Immature natural killer cell (primary cell): Measurements from ENCODE around the gene PITX2. TPM values are rescaled to one million over a fixed set of nuclear protein-coding genes. Genes with fewer than 3 reads are reported as not detected.

Source experiments
- DNase-seq, 3 donors: peaks; one replicate each; pipeline ENCODE4 v3.0.0; 2022; ENCODE audit warnings: mixed read lengths in 1 of 3
- H3K27ac Mint-ChIP-seq, 6 donors: one replicate each; pipeline ENCODE4 v1.8.0; 2020; ENCODE audit warnings: mixed read lengths in 6 of 6, mild to moderate bottlenecking in 5 of 6, inconsistent platforms in 4 of 6, moderate library complexity in 3 of 6
- H3K27me3 Mint-ChIP-seq, 3 donors: one replicate each; pipeline ENCODE4 v1.8.0; 2020 to 2021; ENCODE audit warnings: low read depth in 3 of 3, mild to moderate bottlenecking in 3 of 3, mixed read lengths in 3 of 3, moderate library complexity in 3 of 3, inconsistent platforms in 1 of 3
- H3K36me3 Mint-ChIP-seq, 3 donors: one replicate each; pipeline ENCODE4 v1.8.0; 2020; ENCODE audit warnings: mixed read lengths in 3 of 3, inconsistent platforms in 2 of 3, mild to moderate bottlenecking in 2 of 3
- H3K4me1 Mint-ChIP-seq, 2 donors: one replicate each; pipeline ENCODE4 v1.8.0; 2020; ENCODE audit warnings: inconsistent platforms in 2 of 2, mild to moderate bottlenecking in 2 of 2, mixed read lengths in 2 of 2, moderate library complexity in 1 of 2
- H3K4me3 Mint-ChIP-seq, 5 donors: one replicate each; pipeline ENCODE4 v1.8.0; 2020; ENCODE audit warnings: mild to moderate bottlenecking in 5 of 5, mixed read lengths in 5 of 5, inconsistent platforms in 3 of 5, moderate library complexity in 3 of 5
- H3K9me3 Mint-ChIP-seq, 6 donors: one replicate each; pipeline ENCODE4 v1.8.0; 2020; ENCODE audit warnings: mild to moderate bottlenecking in 6 of 6, mixed read lengths in 6 of 6, inconsistent platforms in 4 of 6, moderate library complexity in 3 of 6
- polyA plus RNA-seq, 3 donors: library from polyadenylated mRNA; unstranded; fragments of 300-500 nt; fragmentation: Illumina TruSeq; gene quantifications; one replicate each; pipeline ENCODE4 v1.2.3, GENCODE V29; 2021

Gene PITX2
- polyA plus RNA-seq, 3 donors from 2014 or later: not detected

DNA sequence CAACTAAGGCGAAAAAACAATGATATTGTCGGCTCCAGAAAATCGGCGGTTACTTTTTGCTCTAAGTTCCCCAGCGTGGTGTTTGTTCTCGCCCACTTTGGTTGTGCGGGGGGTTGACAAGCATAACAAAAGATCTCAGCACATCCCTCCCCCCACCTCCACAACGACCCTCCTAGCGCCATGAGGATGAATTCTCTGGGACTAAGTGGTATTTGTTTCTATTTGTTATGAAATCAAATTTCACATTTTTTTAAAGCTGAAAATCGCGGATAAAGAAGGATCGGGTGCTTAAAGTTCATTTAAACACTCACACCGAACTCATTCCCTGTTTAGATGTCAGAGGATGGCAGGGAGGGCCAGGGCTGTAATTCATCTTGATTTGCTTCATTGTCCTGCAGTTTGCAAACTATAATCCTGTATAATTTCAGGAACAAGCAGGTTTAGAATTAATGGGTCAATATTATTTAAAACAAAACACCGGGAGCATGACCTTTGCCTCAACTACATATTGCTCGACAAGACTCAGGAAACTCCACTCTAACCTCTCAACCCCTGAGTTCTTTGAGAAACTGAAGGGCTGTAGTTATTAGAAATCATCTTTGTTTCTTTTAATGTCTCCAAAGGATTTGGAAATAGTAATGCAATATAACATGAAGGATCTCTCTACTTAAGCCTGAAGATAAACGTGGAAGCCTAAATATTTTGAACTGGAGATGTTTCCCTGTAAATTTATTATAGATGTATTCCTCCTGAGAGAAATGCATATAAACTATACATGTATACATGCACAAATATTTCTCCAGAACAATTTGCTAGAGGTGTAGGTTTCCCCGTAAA, 6.4 kb downstream of the PITX2 start:
- no peak overlapping the region for H3K27ac Mint-ChIP-seq
- peaks cover 0 to 41% (median 11%) of the 10 kb centered on the region in 6 donors for H3K9me3 Mint-ChIP-seq
- DNase-seq: no peak
- peaks cover 38 to 56% (median 48%) of the 10 kb centered on the region in 3 donors for H3K27me3 Mint-ChIP-seq
- H3K4me3 Mint-ChIP-seq: peak overlapping the region in 1 of 5 donors; percentile 35
- H3K4me1 Mint-ChIP-seq: peaks cover 5 to 10% of the 10 kb centered on the region in 2 donors
- peaks cover 0 to 3% (median 0%) of the 10 kb centered on the region in 3 donors for H3K36me3 Mint-ChIP-seq

DNA sequence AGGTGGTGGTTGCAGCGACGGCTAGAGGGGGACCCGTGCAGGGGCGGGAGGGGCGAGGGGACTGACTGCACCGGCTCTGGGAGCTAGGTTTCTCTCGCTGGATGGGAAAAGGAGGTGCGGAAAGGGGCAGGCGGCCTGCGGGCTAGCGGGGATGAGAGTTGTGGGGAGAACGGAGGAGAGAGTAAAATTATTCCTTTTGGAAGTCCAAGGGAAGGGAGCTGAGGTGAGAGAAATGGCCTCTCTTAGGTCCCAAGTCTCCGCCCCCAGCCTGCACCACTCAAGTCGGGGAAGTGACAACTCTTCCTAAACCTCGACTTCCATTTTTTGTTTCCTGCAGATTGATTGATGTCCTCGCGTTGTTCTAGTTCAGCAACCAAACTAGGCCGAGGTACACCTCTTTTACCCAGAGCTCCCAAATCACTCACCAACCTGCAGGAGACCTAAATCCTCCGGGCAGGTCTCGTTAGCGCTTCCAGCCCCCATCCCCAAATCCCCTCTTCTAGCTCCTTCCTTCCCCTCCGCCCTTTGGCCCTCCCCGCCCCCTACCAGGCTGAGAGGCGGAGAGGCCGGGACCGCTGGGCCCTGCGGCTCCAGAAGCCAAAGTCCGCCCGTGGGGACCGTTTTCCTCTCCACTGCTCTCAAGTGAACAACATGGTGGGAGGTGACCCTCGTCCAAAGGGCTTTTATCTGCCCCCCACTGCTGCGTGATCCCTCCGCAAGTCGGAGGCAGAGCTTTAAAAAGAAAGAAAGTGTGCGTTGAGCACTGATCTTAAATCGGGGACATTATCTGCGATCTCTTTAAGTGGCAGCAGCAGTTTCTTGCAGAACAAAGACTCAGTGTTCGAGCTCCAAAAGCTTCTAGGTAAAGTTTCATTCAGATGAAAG, 7.3 kb downstream of the PITX2 start:
- H3K4me3 Mint-ChIP-seq: no peak overlapping the region
- peaks cover 0 to 3% (median 0%) of the 10 kb centered on the region in 3 donors for H3K36me3 Mint-ChIP-seq
- H3K27ac Mint-ChIP-seq: no peak overlapping the region
- peaks cover 41 to 50% (median 46%) of the 10 kb centered on the region in 3 donors for H3K27me3 Mint-ChIP-seq
- H3K4me1 Mint-ChIP-seq: peaks cover 1 to 10% of the 10 kb centered on the region in 2 donors
- peaks cover 0 to 41% (median 11%) of the 10 kb centered on the region in 6 donors for H3K9me3 Mint-ChIP-seq
- DNase-seq: no peak

DNA sequence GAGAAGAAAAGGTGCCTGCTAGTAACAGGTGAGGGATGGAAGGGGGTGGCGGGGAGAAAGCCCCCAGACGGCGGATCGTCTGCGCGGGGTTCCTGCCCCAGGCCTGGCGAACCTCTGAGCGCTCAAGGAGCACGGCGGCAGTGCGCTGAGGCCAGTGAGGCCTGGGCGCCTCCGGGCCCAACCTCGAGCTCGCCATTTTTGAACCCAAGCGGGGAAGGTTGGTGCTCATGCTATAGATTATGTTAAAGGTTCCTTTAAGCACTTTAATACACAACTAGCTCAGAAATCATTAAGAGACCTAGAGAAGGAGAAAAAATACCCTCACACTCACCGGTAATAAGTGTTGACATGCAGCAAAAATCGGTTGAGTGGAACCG, 7.9 kb downstream of the PITX2 start:
- Mint-ChIP-seq H3K4me3 (no peak overlapping the region), H3K27me3 (peaks cover 40 to 45% (median 45%) of the 10 kb centered on the region in 3 donors), H3K9me3 (peaks cover 0 to 35% (median 11%) of the 10 kb centered on the region in 6 donors), H3K36me3 (peaks cover 0 to 3% (median 0%) of the 10 kb centered on the region in 3 donors), H3K27ac (no peak overlapping the region), H3K4me1 (peaks cover 0 to 3% of the 10 kb centered on the region in 2 donors)
- no peak for DNase-seq

DNA sequence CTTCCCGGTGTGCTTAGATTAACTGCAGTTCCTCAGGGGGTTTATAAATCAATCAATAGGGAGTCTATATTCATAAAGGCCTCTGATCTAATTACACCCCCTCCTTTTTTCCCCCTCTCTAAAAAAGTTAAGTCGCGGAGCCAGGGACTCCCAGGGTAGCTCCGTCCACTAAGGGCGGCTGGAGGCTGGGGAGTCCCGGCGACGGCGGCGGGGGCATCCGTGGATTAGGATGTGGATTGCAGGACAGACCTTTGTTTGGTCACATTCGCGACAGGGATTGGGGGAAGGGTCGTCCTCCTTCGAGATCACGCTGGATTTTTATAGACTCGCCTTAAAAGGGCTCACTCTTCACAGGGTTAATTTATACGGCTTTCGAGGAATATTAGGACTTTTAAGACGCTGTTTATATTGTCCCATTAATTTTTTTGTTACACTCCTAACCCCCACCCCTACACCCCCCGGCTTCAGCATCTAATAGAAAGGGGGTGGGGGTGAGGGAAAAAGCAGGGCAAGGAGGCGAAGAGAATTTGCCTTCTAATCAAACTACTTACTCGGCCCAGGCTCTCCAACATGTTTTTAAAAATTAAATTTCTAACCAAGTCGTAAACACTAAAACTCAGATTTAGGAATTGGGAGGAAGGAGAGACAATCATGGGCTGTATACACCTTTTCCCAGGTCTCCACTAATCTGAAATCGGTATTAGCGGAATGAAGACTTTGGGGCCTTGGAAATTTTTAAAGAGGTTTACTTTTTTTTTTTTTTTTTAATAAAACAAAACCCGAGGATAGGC, 8.5 kb downstream of the PITX2 start:
- peaks cover 39 to 43% (median 42%) of the 10 kb centered on the region in 3 donors for H3K27me3 Mint-ChIP-seq
- peaks cover 0 to 32% (median 10%) of the 10 kb centered on the region in 6 donors for H3K9me3 Mint-ChIP-seq
- no peaks in the 10 kb centered on the region for H3K4me1 Mint-ChIP-seq
- H3K36me3 Mint-ChIP-seq: no peaks in the 10 kb centered on the region
- no peak for DNase-seq
- H3K27ac Mint-ChIP-seq: no peak overlapping the region
- H3K4me3 Mint-ChIP-seq: no peak overlapping the region

DNA sequence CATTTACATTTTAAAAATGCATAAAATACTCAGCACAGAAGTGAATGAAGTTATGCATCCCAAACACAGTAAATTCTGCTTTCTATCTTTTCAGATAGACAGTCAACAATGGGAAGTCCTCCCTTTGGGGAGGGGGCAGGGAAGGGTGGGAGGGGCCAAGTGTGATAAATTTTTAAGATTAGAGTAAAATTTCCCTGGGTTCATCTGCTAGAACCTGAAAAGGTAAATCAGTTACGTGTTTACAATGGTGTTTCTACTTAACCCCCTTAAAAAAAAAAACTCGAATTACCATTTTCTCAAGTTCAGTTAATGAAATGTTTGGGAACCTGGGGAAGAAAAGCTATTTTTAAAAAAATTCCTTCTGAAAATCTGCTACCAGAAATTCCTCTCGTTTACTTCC, 9.1 kb downstream of the PITX2 start:
- Mint-ChIP-seq H3K4me1 (no peaks in the 10 kb centered on the region), H3K9me3 (peaks cover 0 to 33% (median 8%) of the 10 kb centered on the region in 6 donors), H3K27me3 (peaks cover 39 to 43% (median 41%) of the 10 kb centered on the region in 3 donors), H3K27ac (no peak overlapping the region), H3K4me3 (no peak overlapping the region), H3K36me3 (no peaks in the 10 kb centered on the region)
- DNase-seq: no peak

DNA sequence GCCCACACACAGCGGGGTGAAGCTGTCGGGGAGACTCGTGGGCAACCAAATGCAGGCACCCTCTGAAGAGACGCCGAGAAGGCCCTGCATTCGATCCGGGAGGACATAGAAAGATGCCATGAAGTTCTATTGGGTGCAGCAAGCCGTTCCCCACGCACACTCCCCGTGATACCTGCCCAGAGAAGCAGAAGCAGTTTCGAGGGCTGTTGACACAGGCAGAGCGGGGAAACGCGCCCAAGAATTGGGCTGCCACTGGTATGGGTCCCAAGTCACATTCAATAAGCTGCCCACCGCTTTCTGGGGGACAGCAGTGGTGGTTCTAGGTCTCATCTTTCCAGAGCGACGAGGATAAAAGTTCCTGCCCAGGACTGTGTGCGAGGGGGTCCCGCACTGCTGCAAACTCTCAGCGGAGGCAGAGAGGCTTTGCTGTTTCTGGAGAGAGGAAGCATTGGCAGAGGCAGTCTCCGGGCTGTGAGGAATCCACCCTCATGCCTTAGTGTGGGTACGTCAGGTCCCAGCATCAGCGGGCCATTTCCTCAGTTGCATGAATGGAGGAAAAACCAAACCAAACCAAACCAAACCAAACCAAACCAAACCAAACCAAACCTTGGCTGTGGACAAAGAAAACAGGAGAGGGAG, 10.1 kb downstream of the PITX2 start:
- Mint-ChIP-seq H3K36me3 (no peaks in the 10 kb centered on the region), H3K27me3 (peaks cover 29 to 38% (median 36%) of the 10 kb centered on the region in 3 donors), H3K4me3 (no peak overlapping the region), H3K27ac (no peak overlapping the region), H3K9me3 (peaks cover 0 to 37% (median 9%) of the 10 kb centered on the region in 6 donors), H3K4me1 (no peaks in the 10 kb centered on the region)
- no peak for DNase-seq

DNA sequence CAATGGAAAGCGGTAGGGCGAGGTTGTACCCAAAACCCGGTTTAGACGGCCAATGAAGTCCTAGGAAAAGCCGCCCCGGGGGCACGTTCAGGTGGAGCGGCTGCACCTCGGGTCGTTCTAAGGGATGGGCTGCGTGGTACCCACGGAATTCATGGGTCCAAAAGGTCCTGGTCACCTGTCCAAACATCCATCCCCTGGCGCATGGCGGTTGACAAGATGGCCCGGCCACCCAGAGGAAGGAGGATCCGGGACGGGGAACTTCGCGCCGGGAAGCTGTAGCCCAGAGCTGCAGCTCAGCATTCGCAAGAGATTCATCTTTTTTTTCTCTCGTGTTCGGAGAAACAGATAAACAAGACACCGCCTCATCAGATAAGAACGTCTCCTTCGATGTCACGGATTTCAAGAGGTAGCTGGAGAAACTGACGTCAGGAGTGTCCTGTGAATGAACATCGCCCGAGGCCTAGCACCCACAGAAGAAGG, 10.9 kb downstream of the PITX2 start:
- Mint-ChIP-seq H3K4me1 (no peaks in the 10 kb centered on the region), H3K27ac (no peak overlapping the region), H3K36me3 (no peaks in the 10 kb centered on the region), H3K4me3 (no peak overlapping the region), H3K9me3 (peaks cover 0 to 32% (median 9%) of the 10 kb centered on the region in 6 donors), H3K27me3 (peaks cover 25 to 35% (median 34%) of the 10 kb centered on the region in 3 donors)
- no peak for DNase-seq

DNA sequence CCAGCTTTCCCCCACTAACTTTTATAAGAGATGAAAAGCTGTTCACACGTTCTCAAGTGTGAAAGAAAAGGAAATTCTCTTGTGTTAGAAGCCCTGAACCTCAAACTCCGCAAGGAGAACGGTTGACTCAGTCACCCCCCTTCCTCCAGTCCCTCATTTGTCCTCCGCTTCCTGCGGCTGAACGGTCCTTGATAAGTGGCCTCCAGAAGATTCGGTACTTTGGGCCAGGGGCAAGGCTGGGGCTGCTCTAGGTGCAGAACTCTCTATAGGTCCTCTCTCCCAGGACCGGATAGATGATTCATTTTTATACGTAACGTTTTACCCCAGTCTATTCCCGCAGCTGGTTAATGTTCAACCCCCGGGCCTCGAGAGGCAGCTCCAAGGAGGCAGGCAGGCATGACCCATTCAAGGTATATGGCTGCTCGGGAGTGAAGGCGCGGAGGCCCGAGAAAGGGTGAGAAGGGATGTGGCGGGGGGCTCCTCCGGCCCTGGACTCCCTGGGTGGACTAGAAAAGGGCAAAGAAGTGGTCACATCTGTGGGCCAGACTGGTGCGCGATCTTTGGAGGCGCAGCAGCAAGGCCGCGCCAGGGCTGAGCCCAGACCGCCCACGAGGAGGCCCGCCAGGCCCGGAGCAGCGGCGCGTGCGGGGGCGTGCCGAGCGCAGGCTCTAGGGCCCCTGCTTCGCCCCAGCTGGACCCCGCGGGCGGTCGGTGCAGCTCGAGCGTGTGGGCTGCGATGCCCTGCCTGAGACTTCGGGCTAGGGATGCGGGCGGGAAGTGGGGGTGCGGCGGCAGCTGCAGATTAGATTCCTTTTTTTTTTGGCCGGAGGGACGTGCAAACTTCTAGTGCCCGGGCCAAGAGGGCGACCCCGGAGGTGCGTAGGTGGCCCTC, 11.7 kb downstream of the PITX2 start:
- peaks cover 0 to 24% (median 9%) of the 10 kb centered on the region in 6 donors for H3K9me3 Mint-ChIP-seq
- H3K4me1 Mint-ChIP-seq: no peaks in the 10 kb centered on the region
- H3K4me3 Mint-ChIP-seq: peak overlapping the region in 1 of 5 donors; percentile 20
- no peak overlapping the region for H3K27ac Mint-ChIP-seq
- no peaks in the 10 kb centered on the region for H3K36me3 Mint-ChIP-seq
- no peak for DNase-seq
- peaks cover 18 to 32% (median 27%) of the 10 kb centered on the region in 3 donors for H3K27me3 Mint-ChIP-seq

DNA sequence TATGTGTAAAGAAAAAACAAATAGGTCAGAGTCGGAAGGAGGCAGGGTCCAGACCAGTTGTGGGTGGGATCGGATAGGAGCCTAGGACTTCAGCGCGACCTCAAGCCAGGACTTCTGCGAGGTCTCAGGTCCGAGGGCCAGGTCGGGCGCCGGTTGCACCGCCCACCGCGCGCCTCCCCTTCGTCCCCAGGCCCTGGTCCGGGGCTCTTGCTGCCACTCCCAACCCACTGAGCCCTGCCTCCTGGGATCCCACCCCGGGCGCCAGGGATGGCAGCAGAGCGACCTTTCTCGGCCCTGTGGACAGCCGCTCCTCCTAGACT, 12.3 kb downstream of the PITX2 start:
- H3K36me3 Mint-ChIP-seq: no peaks in the 10 kb centered on the region
- no peak overlapping the region for H3K4me3 Mint-ChIP-seq
- peaks cover 14 to 31% (median 23%) of the 10 kb centered on the region in 3 donors for H3K27me3 Mint-ChIP-seq
- no peak overlapping the region for H3K27ac Mint-ChIP-seq
- H3K9me3 Mint-ChIP-seq: peaks cover 0 to 20% (median 7%) of the 10 kb centered on the region in 6 donors
- no peak for DNase-seq
- no peaks in the 10 kb centered on the region for H3K4me1 Mint-ChIP-seq

DNA sequence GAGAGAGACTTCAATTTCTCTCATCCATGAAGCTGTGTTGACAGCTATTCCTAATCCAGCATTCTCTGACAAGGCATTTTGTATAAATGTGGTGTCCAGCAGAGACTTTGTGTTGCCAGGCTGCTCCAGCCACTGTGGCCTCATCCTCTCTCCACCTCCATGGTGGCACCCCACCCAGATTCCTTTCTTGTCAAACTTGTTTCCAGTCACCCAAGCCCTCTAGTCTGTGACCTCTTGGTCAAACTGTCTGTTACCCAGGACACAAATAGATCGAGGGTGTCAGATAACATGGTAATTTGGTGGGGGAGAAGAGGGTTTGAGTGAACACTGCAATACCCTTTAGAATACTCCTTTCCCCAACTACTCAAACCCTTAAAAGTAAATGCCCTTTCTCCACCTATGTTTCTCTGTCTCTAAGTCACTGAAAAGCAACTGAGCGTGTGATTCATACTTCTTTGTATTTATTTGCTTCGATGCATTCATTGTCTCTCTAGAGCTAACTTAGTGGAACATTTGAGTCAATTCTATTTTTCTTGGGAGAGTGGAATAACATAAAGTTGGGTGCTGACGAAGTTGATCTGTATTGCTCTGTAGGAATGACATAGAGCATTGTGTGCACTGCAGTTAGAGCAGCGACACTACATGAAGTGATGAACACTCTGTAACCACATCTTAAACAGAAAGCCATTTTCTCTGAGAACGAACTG, 13.7 kb downstream of the PITX2 start:
- H3K4me3 Mint-ChIP-seq: no peak overlapping the region
- no peaks in the 10 kb centered on the region for H3K4me1 Mint-ChIP-seq
- no peaks in the 10 kb centered on the region for H3K36me3 Mint-ChIP-seq
- no peak overlapping the region for H3K27ac Mint-ChIP-seq
- peaks cover 10 to 31% (median 17%) of the 10 kb centered on the region in 3 donors for H3K27me3 Mint-ChIP-seq
- DNase-seq: no peak
- peaks cover 0 to 20% (median 7%) of the 10 kb centered on the region in 6 donors for H3K9me3 Mint-ChIP-seq

DNA sequence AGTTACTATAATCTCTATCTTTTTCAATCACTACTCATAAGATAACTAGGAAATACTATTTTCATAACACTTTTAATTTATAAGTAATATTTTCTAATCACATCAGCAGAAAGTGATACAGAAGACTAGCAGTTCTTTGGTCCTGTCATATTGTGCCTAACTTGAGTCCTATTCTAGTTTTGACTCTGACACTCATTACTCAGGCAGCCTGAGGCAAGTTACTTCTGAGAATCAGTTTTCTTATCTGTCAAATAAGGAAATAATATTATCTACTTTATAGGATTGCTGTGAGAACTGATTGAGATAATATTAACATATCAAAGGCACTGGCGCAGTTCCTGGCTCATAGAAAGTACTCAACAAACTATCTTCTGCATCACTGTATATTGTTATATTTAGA, 17.8 kb downstream of the PITX2 start:
- Mint-ChIP-seq H3K9me3 (peaks cover 0 to 25% (median 5%) of the 10 kb centered on the region in 6 donors), H3K4me3 (no peak overlapping the region), H3K36me3 (no peaks in the 10 kb centered on the region), H3K4me1 (no peaks in the 10 kb centered on the region), H3K27ac (no peak overlapping the region), H3K27me3 (peaks cover 1 to 21% (median 5%) of the 10 kb centered on the region in 3 donors)
- DNase-seq: no peak

DNA sequence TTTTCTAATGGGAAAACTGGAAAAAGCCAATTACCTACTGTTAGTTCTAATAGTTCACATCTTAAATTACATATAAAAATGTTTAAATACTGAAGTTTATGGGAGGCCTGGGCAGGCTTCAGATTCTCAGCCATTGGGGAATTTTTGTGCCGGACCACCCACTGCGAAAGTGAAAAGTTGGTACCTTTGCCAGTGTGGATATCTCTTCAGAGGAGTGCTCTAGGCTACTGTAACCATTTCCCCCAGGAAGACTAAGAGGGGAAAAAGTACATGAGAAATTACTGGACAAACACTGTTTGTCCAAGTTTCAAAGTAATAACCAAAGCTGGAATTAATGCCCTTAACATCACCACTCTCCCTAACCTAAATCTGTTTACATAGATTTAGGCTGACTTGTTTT, 20.8 kb downstream of the PITX2 start:
- no peak overlapping the region for H3K27ac Mint-ChIP-seq
- peaks cover 0 to 4% (median 0%) of the 10 kb centered on the region in 3 donors for H3K36me3 Mint-ChIP-seq
- H3K4me1 Mint-ChIP-seq: no peaks in the 10 kb centered on the region
- peaks cover 0 to 15% (median 3%) of the 10 kb centered on the region in 6 donors for H3K9me3 Mint-ChIP-seq
- DNase-seq: no peak
- H3K27me3 Mint-ChIP-seq: peaks cover 0 to 15% (median 0%) of the 10 kb centered on the region in 3 donors
- H3K4me3 Mint-ChIP-seq: no peak overlapping the region
